Lower leg skin (tissue), 3 donors: ENCODE data around the gene ZFP69.

Experiments used
- CTCF ChIP-seq, 3 donors: fragments of 450-650 bp; IDR thresholded peaks; one replicate each; pipeline ENCODE4 v1.5.1; 2016; ENCODE audit warnings: antibody characterized with exemption in 3 of 3, mild to moderate bottlenecking in 3 of 3, moderate library complexity in 2 of 3
- POLR2A ChIP-seq, 2 donors: fragments of 450-650 bp; IDR thresholded peaks; one replicate each; pipeline ENCODE4 v1.6.1; 2016 to 2017; ENCODE audit warnings: antibody characterized with exemption in 2 of 2, mild to moderate bottlenecking in 1 of 2, moderate library complexity in 1 of 2

GRCh38 chr1:40431385-40431784 lies 45.7 kb upstream of the ZFP69 start:
- TF ChIP-seq CTCF (IDR thresholded peaks at IDR 0.05) (no peak), POLR2A (IDR thresholded peaks at IDR 0.05) (no peak)
